A549 (cell line): ENCODE measurements around the gene KAT7. TPM values are rescaled to one million over a fixed set of nuclear protein-coding genes. Genes with fewer than 3 reads are reported as not detected.

Source experiments
- ATAC-seq, 2 experiments: fragments of 200-7000 bp in 1 of 2; fragments of >200 bp in 1 of 2; cut with Nextera tagmentation in 1 of 2; cut with Tn5 transposase in 1 of 2; 3 replicates each; pipeline versions ENCODE4 v1.8.0 to v1.9.1; 2018 to 2020; ENCODE audit warnings: mild to moderate bottlenecking in 1 of 2, moderate library complexity in 1 of 2
- CTCF ChIA-PET: fragments of 300-600 bp; sonication (Branson Sonifier 250); formaldehyde crosslinking; extraction: SDS; loops from one replicate; lab custom pipeline; 2021; ENCODE audit warnings: antibody characterized with exemption, inconsistent platforms; lab: Yijun Ruan, JAX
- POLR2A ChIA-PET: fragments of 350-600 bp; formaldehyde crosslinking; extraction: SDS; loops from one replicate; lab custom pipeline; 2021; ENCODE audit warnings: antibody characterized with exemption, inconsistent platforms; lab: Yijun Ruan, JAX
- DNase-seq, 2 experiments: peaks; one replicate each; pipeline versions ENCODE4 v3.0.0 to v3.0.0-alpha.2; 2011 to 2016; ENCODE audit warnings: low read depth in 1 of 2, low spot score in 1 of 2
- FAIRE-seq: peaks from 2 replicates; lab custom pipeline; 2011; peaks lifted over from hg19 to GRCh38; lab: Jason Lieb, UNC
- H3K27ac ChIP-seq, 2 experiments: fragments of >200 bp; sonication (Bioruptor Twin); formaldehyde crosslinking; 3 replicates each; pipeline ENCODE4 v1.5.1; 2016 to 2017
- H3K4me1 ChIP-seq: fragments of >200 bp; sonication (Bioruptor Twin); formaldehyde crosslinking; 3 replicates; pipeline ENCODE4 v1.6.1; 2016
- H3K4me2 ChIP-seq: fragments of >200 bp; sonication (Bioruptor Twin); formaldehyde crosslinking; 3 replicates; pipeline ENCODE4 v1.6.1; 2016
- H3K4me3 ChIP-seq: fragments of >200 bp; sonication (Bioruptor Twin); formaldehyde crosslinking; 3 replicates; pipeline ENCODE4 v1.5.1; 2016
- H3K9me3 ChIP-seq: fragments of >200 bp; sonication (Bioruptor Twin); formaldehyde crosslinking; 3 replicates; pipeline ENCODE4 v1.6.1; 2016
- BHLHE40 ChIP-seq: IDR thresholded peaks from 2 replicates; pipeline ENCODE4 v1.6.1; 2012; ENCODE audit warnings: low read depth, low read length, inconsistent platforms
- CBX2 ChIP-seq: fragments of 200-600 bp; sonication (generic); IDR thresholded peaks from 2 replicates; pipeline ENCODE4 v1.6.1; 2016; ENCODE audit warnings: low read depth, mild to moderate bottlenecking, borderline replicate concordance
- CBX8 ChIP-seq: fragments of 200-600 bp; sonication (generic); IDR thresholded peaks from 2 replicates; pipeline ENCODE4 v1.6.1; 2016
- CHD2 ChIP-seq: fragments of 150-350 bp; IDR thresholded peaks from 2 replicates; pipeline ENCODE4 v1.6.1; 2014; ENCODE audit warnings: low read length; ENCODE audit not compliant: partially characterized antibody
- CHD4 ChIP-seq: fragments of 200-600 bp; sonication (generic); IDR thresholded peaks from 2 replicates; pipeline ENCODE4 v1.6.1; 2016; ENCODE audit warnings: antibody characterized with exemption, mild to moderate bottlenecking, borderline replicate concordance
- EHF ChIP-seq: fragments of 250-450 bp; sonication (Bioruptor Pico); IDR thresholded peaks from 2 replicates; pipeline ENCODE4 v1.5.0; 2020; ENCODE audit warnings: mild to moderate bottlenecking
- FOXS1 ChIP-seq: fragments of 250-450 bp; sonication (Bioruptor Pico); IDR thresholded peaks from 2 replicates; pipeline ENCODE4 v1.5.0; 2020; ENCODE audit warnings: mild to moderate bottlenecking, moderate library complexity
- HOXB5 ChIP-seq: fragments of 250-450 bp; sonication (Bioruptor Pico); IDR thresholded peaks from 2 replicates; pipeline ENCODE4 v1.5.0; 2020; ENCODE audit warnings: mild to moderate bottlenecking, moderate library complexity
- JUNB ChIP-seq: fragments of >200 bp; sonication (Bioruptor Twin); formaldehyde crosslinking; IDR thresholded peaks from 2 replicates; pipeline ENCODE4 v1.6.1; 2016
- KDM1A ChIP-seq: fragments of 200-600 bp; sonication (generic); IDR thresholded peaks from 2 replicates; pipeline ENCODE4 v1.6.1; 2016; ENCODE audit warnings: low read depth, mild to moderate bottlenecking
- KDM5A ChIP-seq: fragments of 200-600 bp; sonication (generic); IDR thresholded peaks from 2 replicates; pipeline ENCODE4 v1.6.1; 2016; ENCODE audit warnings: antibody characterized with exemption, mild to moderate bottlenecking
- MYC ChIP-seq: IDR thresholded peaks from 2 replicates; pipeline ENCODE4 v1.6.1; 2012; ENCODE audit warnings: mild to moderate bottlenecking, inconsistent platforms, low read length, improper control_type of control experiment, borderline replicate concordance
- NPAS2 ChIP-seq: fragments of 250-450 bp; sonication (Bioruptor Pico); IDR thresholded peaks from 2 replicates; pipeline ENCODE4 v1.8.0; 2022; ENCODE audit warnings: mild to moderate bottlenecking, moderate library complexity, borderline replicate concordance
- PHF8 ChIP-seq: fragments of 200-600 bp; sonication (generic); IDR thresholded peaks from 2 replicates; pipeline ENCODE4 v1.6.1; 2016; ENCODE audit warnings: low read depth, mild to moderate bottlenecking, antibody characterized with exemption, moderate library complexity, borderline replicate concordance
- POLR2A ChIP-seq: IDR thresholded peaks from 2 replicates; pipeline ENCODE4 v1.6.1; 2012; ENCODE audit warnings: mild to moderate bottlenecking, low read length
- RFX5 ChIP-seq: fragments of 450-650 bp; IDR thresholded peaks from 2 replicates; pipeline ENCODE4 v1.7.1; 2014; ENCODE audit warnings: antibody characterized with exemption, mild to moderate bottlenecking, moderate library complexity
- SMC3 ChIP-seq: fragments of >200 bp; sonication (Bioruptor Twin); formaldehyde crosslinking; IDR thresholded peaks from 3 replicates; pipeline ENCODE4 v1.6.1; 2018; ENCODE audit warnings: inconsistent platforms
- TP53 ChIP-seq: fragments of 250-450 bp; sonication (Bioruptor Pico); IDR thresholded peaks from 2 replicates; pipeline ENCODE4 v1.5.0; 2021; ENCODE audit warnings: mild to moderate bottlenecking, moderate library complexity
- ZNF302 ChIP-seq: fragments of 250-450 bp; sonication (Bioruptor Pico); IDR thresholded peaks from 2 replicates; pipeline ENCODE4 v1.9.0; 2021; ENCODE audit warnings: inconsistent platforms, mild to moderate bottlenecking, moderate library complexity
- WGBS: methylation state at CpG from one replicate; pipeline ENCODE4 v1.1.6; 2017; ENCODE audit errors: missing lambda C conversion rate; 5-methylcytosine and 5-hydroxymethylcytosine counted together
- polyA plus RNA-seq, 4 experiments: library from polyadenylated mRNA; depleted of rRNA in 3 of 4; stranded (reverse); fragments of >200 nt; fragmentation: RNase III in 1 of 4; extraction: RNeasy Plus Mini Kit Qiagen cat#74134 plus additional on column Dnase treatment in 1 of 4; gene quantifications; 2 replicates in 3 of 4; 3 replicates in 1 of 4; pipeline ENCODE4 v1.2.3, GENCODE V29; 2011 to 2017
- TF ChIP-seq, protein P1 (sequence below): fragments of 450-650 bp; IDR thresholded peaks from 2 replicates; pipeline ENCODE4 v1.6.1; 2014; ENCODE audit warnings: antibody characterized with exemption
- TF ChIP-seq, protein P2 (sequence below): fragments of >200 bp; sonication (Bioruptor Twin); formaldehyde crosslinking; IDR thresholded peaks from 2 replicates; pipeline ENCODE4 v1.6.1; 2016
- TF ChIP-seq, protein P3 (sequence below): fragments of 250-450 bp; sonication (Bioruptor Pico); IDR thresholded peaks from 2 replicates; pipeline ENCODE4 v1.5.0; 2021; ENCODE audit warnings: mild to moderate bottlenecking, moderate library complexity, borderline replicate concordance
- TF ChIP-seq, protein P4 (sequence below): fragments of >200 bp; sonication (Bioruptor Twin); formaldehyde crosslinking; IDR thresholded peaks from 3 replicates; pipeline ENCODE4 v1.6.1; 2016

The KAT7 gene
- polyA plus RNA-seq, 2 of the 4 experiments (the other 2 are of a cell fraction): 33.2 to 48.7 TPM

DNA sequence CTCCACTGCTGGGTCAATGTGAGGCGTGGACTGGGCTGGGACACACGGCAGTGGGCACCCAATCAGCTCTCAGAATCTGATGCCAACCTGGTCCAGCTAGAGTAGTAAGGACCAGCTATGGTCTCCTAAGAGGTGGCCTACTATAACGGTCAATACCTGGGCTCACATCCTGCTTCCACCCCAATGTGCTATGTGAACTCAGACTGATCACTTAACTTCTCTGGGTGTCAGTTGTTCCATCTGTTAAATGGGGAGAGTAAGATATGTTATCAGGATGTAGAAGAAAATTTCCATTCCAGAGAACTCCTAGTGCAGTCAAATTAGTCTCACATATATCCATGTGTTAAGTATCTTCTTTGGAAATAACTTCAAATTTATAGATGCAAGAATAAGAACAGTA is 38.8 kb upstream of the KAT7 start:
- ChIA-PET POLR2A (no interaction called here), CTCF (interaction anchor here (0.6 to 4.0 kb wide), 7 partner anchors 9 to 252 kb away, joined by 3 to 17 read pairs (median 4); no protein-coding TSS in a partner anchor)
- WGBS: 70% methylated on average over 3 of the region's 3 CpGs
- ATAC-seq (no peak), FAIRE-seq (no peak), DNase-seq (no peak)
- H3K4me1 ChIP-seq: no peaks in the 10 kb centered on the region
- no peaks in the 10 kb centered on the region for H3K9me3 ChIP-seq
- H3K4me2 ChIP-seq: no peak overlapping the region
- H3K27ac ChIP-seq: no peak overlapping the region
- H3K4me3 ChIP-seq: no peak overlapping the region
- no peak for TF ChIP-seq FOXS1 (CRISPR knock-in tag)
- TF ChIP-seq, protein P1, sequence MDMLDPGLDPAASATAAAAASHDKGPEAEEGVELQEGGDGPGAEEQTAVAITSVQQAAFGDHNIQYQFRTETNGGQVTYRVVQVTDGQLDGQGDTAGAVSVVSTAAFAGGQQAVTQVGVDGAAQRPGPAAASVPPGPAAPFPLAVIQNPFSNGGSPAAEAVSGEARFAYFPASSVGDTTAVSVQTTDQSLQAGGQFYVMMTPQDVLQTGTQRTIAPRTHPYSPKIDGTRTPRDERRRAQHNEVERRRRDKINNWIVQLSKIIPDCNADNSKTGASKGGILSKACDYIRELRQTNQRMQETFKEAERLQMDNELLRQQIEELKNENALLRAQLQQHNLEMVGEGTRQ: no peak
- no peak for TF ChIP-seq ZNF302 (CRISPR knock-in tag)
- no peak for TF ChIP-seq SMC3
- TF ChIP-seq NPAS2 (CRISPR knock-in tag): no peak
- no peak for TF ChIP-seq EHF (CRISPR knock-in tag)
- TF ChIP-seq, all 56 proteins: peak for 0

DNA sequence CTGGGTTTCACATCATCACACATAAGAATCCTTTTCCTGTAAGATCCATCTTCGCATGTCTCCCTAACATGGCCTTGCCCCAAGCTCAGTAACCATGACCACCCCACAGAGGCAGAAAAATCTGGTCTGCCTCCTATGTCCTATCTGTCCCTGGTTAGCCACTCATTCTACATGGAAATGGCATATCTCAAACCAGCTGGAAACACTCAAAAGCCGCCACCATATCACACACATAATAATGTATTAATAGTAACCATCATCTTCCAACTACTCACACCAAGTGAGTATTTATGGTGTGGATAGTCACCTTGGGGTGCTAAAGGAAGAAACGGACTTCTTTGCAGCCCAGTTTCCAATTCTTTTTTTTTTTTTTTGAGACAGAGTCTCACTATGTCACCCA is 36.0 kb upstream of the KAT7 start:
- 72% methylated on average over 3 of the region's 3 CpGs for WGBS
- ATAC-seq: no peak; a peak in 1 of 6 replicates
- no peak overlapping the region for H3K4me2 ChIP-seq
- H3K4me1 ChIP-seq: no peaks in the 10 kb centered on the region
- H3K4me3 ChIP-seq: no peak overlapping the region
- no peak for DNase-seq
- POLR2A ChIA-PET: interaction anchor here (0.8 kb wide), 1 partner anchor 36 kb away, joined by 4 read pairs; the partner anchor contains the start of gene KAT7
- TF ChIP-seq TP53 (no peak), KDM1A (no peak), CBX8 (no peak), HOXB5 (no peak), CHD2 (no peak), JUNB (no peak), BHLHE40 (no peak), CHD4 (no peak), RFX5 (no peak), CBX2 (no peak), MYC (no peak), PHF8 (no peak), POLR2A (no peak), KDM5A (no peak)
- TF ChIP-seq, protein P2, sequence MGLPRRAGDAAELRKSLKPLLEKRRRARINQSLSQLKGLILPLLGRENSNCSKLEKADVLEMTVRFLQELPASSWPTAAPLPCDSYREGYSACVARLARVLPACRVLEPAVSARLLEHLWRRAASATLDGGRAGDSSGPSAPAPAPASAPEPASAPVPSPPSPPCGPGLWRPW: no peak
- TF ChIP-seq, protein P3, sequence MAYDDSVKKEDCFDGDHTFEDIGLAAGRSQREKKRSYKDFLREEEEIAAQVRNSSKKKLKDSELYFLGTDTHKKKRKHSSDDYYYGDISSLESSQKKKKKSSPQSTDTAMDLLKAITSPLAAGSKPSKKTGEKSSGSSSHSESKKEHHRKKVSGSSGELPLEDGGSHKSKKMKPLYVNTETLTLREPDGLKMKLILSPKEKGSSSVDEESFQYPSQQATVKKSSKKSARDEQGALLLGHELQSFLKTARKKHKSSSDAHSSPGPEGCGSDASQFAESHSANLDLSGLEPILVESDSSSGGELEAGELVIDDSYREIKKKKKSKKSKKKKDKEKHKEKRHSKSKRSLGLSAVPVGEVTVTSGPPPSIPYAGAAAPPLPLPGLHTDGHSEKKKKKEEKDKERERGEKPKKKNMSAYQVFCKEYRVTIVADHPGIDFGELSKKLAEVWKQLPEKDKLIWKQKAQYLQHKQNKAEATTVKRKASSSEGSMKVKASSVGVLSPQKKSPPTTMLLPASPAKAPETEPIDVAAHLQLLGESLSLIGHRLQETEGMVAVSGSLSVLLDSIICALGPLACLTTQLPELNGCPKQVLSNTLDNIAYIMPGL (CRISPR knock-in tag): no peak
- TF ChIP-seq, protein P4, sequence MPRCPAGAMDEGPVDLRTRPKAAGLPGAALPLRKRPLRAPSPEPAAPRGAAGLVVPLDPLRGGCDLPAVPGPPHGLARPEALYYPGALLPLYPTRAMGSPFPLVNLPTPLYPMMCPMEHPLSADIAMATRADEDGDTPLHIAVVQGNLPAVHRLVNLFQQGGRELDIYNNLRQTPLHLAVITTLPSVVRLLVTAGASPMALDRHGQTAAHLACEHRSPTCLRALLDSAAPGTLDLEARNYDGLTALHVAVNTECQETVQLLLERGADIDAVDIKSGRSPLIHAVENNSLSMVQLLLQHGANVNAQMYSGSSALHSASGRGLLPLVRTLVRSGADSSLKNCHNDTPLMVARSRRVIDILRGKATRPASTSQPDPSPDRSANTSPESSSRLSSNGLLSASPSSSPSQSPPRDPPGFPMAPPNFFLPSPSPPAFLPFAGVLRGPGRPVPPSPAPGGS: no peak
- no peaks in the 10 kb centered on the region for H3K9me3 ChIP-seq
- FAIRE-seq: no peak
- CTCF ChIA-PET: interaction anchor here (0.7 to 4.0 kb wide), 9 partner anchors 9 to 244 kb away, joined by 3 to 17 read pairs (median 3); no protein-coding TSS in a partner anchor
- no peak overlapping the region for H3K27ac ChIP-seq
